Upper lobe of right lung (tissue), 1 donor: ENCODE data around the gene GMDS. TPM values are rescaled to one million over a fixed set of nuclear protein-coding genes. Genes with fewer than 3 reads are reported as not detected.

Experiments used
- ATAC-seq: fragments of 200-7000 bp; cut with Tn5 transposase; one replicate; pipeline ENCODE4 v1.9.1; 2020; ENCODE audit warnings: mild to moderate bottlenecking, moderate library complexity
- DNase-seq: peaks from one replicate; pipeline ENCODE4 v3.0.0-alpha.2; 2020
- H3K27ac ChIP-seq: fragments of 200-600 bp; one replicate; pipeline ENCODE4 v1.8.0; 2022
- H3K27me3 ChIP-seq: fragments of 200-600 bp; one replicate; pipeline ENCODE4 v1.8.0; 2022; ENCODE audit warnings: mild to moderate bottlenecking
- H3K36me3 ChIP-seq: fragments of 200-600 bp; one replicate; pipeline ENCODE4 v1.8.0; 2022
- H3K4me1 ChIP-seq: fragments of 200-600 bp; one replicate; pipeline ENCODE4 v1.8.0; 2022
- H3K4me3 ChIP-seq: fragments of 200-600 bp; one replicate; pipeline ENCODE4 v1.8.0; 2022; ENCODE audit warnings: mild to moderate bottlenecking
- H3K9me3 ChIP-seq: fragments of 200-600 bp; one replicate; pipeline ENCODE4 v1.8.0; 2022
- CTCF ChIP-seq: fragments of 200-600 bp; IDR thresholded peaks from one replicate; pipeline ENCODE4 v1.8.0; 2022; ENCODE audit warnings: antibody characterized with exemption
- intact Hi-C: fragments of 100-400 bp; cut with DNase I; formaldehyde crosslinking; loops from one replicate; pipeline ENCODE4 v1.11.0; 2022
- total RNA-seq: library from RNA; stranded (reverse); fragmentation: NEBNext Ultra II Directional; extraction: Animal tissue kit (Norgen Biotek cat#: 25700); gene quantifications from one replicate; pipeline ENCODE4 v1.2.1, GENCODE V29; 2021
- donor health status: DM: no; HTN: yes; CAD: no; lungs with severe emphysema.

The GMDS gene
- total RNA-seq, 1 donor from 2014 or later, result 12.2 TPM

DNA sequence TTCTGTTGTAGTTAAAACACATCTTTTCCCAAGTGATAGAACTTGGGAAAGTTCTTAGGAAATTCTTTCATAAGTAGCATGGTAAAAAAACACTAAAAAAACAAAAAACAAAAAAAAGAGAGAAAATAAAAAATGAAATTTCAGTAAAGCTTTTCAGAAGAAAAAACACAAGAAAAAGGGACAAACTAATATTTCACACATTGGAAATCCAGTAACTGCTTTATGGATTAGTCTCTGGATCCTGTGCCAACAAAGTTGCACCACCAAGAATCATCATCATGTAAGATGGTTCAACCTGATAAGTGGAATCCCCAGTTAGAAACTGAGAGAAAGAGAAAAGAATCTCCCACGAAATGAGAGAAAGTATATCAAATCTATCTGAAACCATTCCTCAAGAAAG, 144.2 kb downstream of the GMDS start:
- Histone ChIP-seq H3K27ac (no peak overlapping the region), H3K4me3 (no peak overlapping the region), H3K27me3 (no peaks in the 10 kb centered on the region), H3K9me3 (no peaks in the 10 kb centered on the region), H3K36me3 (no peaks in the 10 kb centered on the region), H3K4me1 (no peaks in the 10 kb centered on the region)
- DNase-seq (no peak), ATAC-seq (no peak)
- no peak for TF ChIP-seq CTCF
- intact Hi-C loops, result no loop called here

DNA sequence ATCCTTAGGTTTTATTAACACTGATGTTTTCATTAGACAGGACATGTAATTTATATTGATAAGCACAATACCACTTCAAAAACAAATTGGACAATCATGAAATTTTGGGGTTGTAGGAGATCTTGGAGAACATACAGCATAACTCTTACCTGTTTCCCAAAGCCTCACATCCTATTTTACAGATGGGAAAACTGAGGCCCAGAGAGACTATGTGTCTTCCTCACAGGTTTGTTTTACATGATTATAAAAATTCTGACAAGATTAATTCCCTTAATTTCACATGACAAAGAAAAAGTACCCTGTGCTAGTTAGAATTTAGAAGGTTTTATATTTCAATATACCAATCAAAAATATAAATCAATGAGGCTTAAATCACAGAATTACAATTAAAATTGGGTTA, 145.5 kb downstream of the GMDS start:
- TF ChIP-seq CTCF, result no peak
- H3K36me3 ChIP-seq, result no peaks in the 10 kb centered on the region
- no peaks in the 10 kb centered on the region for H3K27me3 ChIP-seq
- no peak for DNase-seq
- no peak for ATAC-seq
- H3K4me1 ChIP-seq, result no peaks in the 10 kb centered on the region
- no peak overlapping the region for H3K27ac ChIP-seq
- H3K4me3 ChIP-seq, result no peak overlapping the region
- H3K9me3 ChIP-seq, result no peaks in the 10 kb centered on the region
- intact Hi-C loops, result no loop called here

DNA sequence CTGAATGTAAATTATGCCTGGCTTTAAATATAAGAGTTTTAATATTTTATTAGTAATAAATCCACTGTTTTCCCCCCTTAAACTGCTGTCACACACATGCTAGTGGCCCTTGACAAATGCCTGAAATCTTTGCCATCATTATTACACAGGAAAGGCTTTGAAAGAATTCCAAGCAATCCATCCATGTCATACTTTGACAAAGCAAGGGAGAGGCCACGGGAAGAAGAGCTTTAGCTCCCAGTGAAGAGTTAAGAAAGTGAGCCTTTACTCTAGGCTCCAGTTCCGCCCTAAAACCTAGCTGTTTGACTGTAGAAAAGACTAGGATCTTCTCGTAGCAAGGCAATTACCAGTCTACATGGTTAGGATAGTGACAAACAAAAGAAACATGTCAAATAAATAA, 147.9 kb downstream of the GMDS start:
- Histone ChIP-seq H3K9me3 (no peaks in the 10 kb centered on the region), H3K36me3 (no peaks in the 10 kb centered on the region), H3K27ac (no peak overlapping the region), H3K4me3 (no peak overlapping the region), H3K27me3 (no peaks in the 10 kb centered on the region), H3K4me1 (no peaks in the 10 kb centered on the region)
- TF ChIP-seq CTCF, result no peak
- intact Hi-C loops, result no loop called here
- no peak for ATAC-seq
- no peak for DNase-seq

DNA sequence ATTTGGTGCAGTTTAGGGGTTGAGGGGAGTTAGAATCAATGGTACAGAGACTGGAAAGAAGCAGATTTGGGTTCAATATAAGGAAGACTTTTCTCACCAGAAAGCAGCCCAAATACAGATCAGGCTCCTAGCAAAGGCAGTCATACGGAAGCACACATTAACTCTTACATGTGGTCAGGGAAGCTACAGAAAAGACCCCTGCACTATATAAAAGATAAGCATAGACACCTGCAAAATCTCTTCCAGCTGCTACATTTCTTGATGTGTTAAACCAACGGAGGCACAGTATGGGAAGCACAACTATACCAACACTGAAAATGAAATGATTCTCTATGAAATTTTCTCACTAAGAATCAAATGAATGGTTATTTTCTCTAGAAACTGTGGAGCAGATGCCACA, 150.8 kb downstream of the GMDS start:
- intact Hi-C loops, result no loop called here
- no peak for ATAC-seq

GRCh38 chr6:2086326-2086965, 159.0 kb downstream of the GMDS start:
- Histone ChIP-seq H3K36me3 (no peaks in the 10 kb centered on the region), H3K4me3 (no peak overlapping the region), H3K9me3 (no peaks in the 10 kb centered on the region), H3K4me1 (no peaks in the 10 kb centered on the region), H3K27ac (no peak overlapping the region), H3K27me3 (no peaks in the 10 kb centered on the region)
- DNase-seq (no peak), ATAC-seq (no peak)
- intact Hi-C loops, result no loop called here
- TF ChIP-seq CTCF, result no peak

More for the DNA sequence above, 150.8 kb downstream of the GMDS start:
- no peaks in the 10 kb centered on the region for H3K27me3 ChIP-seq
- H3K4me3 ChIP-seq, result no peak overlapping the region
- TF ChIP-seq CTCF, result no peak
- no peak overlapping the region for H3K27ac ChIP-seq
- no peaks in the 10 kb centered on the region for H3K9me3 ChIP-seq
- no peaks in the 10 kb centered on the region for H3K4me1 ChIP-seq
- no peaks in the 10 kb centered on the region for H3K36me3 ChIP-seq
- DNase-seq, result no peak

GRCh38 chr6:2085657-2086056, 159.7 kb downstream of the GMDS start:
- intact Hi-C loops, result no loop called here
- Histone ChIP-seq H3K9me3 (no peaks in the 10 kb centered on the region), H3K27me3 (no peaks in the 10 kb centered on the region)

More at GRCh38 chr6:2085657-2086056, 159.7 kb downstream of the GMDS start:
- Histone ChIP-seq H3K27ac (no peak overlapping the region), H3K4me3 (no peak overlapping the region), H3K36me3 (no peaks in the 10 kb centered on the region), H3K4me1 (no peaks in the 10 kb centered on the region)
- ATAC-seq, result no peak
- DNase-seq, result no peak
- no peak for TF ChIP-seq CTCF
